Measurements from ENCODE around the gene TMPRSS2.

The TMPRSS2 gene

GRCh38 chr21:41447356-41447755, 60.6 kb downstream of the TMPRSS2 start:
- DNase-seq (ENCODE audit: low read depth) = no peak

DNA sequence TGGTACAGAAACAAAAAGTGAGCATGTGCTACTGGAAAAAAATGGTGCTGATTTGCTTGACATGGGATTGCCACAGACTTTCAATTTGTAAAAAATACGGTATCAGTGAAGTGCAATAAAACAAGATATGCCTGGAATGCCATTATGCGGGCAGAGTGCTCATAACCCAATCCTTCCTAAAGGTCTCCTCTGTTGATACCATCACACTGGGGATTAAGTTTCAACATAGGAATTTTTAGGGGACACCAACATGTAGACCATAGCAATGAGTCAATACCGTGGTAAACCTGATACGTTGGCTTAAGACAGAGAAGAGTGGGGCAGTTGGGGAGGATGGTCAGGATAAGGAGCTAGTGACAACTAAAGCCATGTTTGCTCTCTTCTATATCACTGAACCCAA, 61.4 kb downstream of the TMPRSS2 start:
- no peak for DNase-seq (ENCODE audit: low read depth)

- no peak for DNase-seq (ENCODE audit: low read depth)
Measured at GRCh38 chr21:41445465-41445862, 62.5 kb downstream of the TMPRSS2 start.

DNA sequence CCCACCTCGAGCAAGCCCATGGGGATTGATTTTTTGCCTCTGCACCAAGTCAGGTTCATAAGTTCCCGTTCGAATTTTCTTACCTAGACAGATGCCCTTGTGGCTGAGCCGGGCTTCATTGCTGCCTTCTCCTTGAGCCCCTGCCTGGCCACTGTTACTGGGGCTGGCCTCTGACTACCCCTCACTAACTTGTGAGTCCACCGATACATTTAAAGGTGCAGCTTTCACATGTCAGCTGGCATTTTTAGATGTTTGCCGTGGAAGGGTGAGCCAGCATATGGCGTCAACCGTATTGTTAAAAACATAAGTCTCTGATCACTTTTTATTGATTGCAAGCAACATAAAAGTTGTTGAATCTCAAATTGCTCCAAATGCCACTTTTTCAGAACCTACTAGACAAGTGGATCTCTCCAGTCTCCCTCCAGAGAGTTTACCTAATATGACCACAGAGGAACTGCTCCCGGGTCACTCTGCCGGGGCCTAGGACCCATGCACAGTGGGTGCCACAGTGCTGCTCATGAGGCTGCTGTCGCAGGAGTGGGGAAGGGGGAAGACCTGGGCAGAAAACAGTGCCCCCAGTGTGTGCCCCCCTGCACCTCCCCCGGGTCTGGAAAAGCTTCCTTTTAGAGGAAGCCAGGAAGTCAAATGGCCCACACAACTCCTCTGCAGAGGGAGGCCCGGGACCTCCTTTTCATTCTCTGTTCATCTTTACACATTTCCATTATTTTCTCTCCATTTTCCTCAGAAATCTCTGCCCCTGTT, 63.1 kb downstream of the TMPRSS2 start:
- no peak for DNase-seq (ENCODE audit: low read depth)

DNA sequence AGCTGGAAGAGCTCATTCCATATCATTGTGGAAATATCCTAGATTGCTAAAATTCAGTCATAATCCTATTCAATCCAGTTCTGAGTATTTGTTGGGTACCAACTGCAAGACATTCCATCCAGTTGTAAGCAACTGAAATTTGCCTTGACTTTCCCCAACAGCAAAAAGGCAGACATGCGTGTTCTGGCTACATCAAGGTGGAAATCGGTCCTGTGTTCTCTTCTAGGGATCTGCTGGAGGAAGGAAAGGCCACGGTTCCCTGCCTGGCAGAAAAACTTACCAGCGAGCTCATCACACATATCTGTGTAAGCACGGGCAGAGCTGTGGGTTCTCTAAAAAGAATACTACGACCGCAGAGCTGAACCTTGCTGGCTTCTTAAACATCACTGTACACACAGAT, 64.4 kb downstream of the TMPRSS2 start:
- no peak for DNase-seq (ENCODE audit: low read depth)

DNA sequence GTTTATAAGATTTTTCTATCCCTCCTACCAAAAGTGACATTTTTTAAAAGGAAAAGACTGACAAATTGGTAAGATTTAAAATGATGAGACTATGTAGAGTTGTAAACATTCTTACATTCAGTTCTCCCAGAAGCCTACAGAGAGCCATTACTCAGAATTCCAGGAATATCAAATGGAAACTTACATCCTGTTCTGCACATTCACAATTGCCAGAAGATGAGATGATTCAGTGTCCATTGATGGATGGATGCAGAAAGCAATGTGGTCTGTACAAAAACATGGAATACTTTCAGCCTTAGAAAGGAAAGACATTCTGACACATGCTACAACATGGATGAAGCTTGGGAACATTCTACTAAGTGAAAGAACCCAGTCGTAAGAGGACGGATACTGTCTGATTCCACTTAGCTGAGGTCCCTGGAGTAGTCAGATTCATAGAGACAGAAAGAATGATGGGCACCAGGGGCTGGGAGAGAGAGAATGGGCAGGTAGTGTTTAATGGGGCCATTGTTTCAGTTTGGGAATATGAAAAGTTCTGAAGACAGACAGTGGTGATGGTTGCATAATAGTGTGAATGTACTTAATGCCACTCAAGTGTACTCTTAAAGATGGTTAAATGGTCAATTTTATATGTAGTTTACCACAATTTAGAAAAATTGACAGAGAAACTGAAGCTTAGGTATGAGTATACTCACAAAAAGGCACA, 65.3 kb downstream of the TMPRSS2 start:
- DNase-seq (ENCODE audit: low read depth) = no peak

GRCh38 chr21:41441546-41441945, 66.4 kb downstream of the TMPRSS2 start:
- DNase-seq (ENCODE audit: low read depth) = no peak

DNA sequence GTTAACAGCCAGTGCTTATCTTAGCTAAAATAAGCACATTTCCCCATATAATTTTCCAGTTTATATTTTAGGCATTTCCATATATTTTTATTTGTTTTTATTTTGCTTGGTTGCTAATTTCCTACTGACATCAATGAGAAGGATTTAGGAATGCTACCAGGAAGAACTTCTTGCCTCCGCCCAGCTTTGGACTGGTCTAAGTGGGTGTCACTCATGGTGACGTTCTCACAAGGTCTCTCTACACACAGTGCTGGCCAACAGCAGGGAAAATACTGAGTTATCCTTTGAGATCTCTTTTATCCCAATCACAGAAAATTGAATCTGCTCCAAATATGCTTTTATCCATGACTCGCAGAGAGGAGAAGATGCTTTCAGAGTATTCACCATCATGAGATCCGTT, 68.7 kb downstream of the TMPRSS2 start:
- DNase-seq (ENCODE audit: low read depth) = no peak

GRCh38 chr21:41438425-41439113, 69.4 kb downstream of the TMPRSS2 start:
- DNase-seq (ENCODE audit: low read depth) = no peak

DNA sequence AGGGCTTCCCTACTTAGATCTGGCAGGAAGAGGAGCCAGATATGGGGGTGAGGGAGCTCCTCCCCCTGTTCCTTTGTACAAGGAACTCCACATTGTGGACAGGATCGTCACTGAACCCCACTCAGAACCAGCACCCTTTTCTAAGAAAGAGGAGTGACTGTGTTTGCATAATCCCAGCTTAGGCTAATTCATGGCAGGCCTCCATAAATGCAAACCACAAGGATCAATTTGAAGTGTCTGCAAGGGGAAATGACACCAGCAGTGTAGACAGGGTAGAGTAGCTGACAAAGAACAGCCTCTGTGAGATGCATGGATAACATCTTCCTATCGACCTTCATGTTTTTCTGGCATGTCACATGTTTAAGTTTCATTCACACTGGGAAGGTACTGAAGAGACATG, 70.2 kb downstream of the TMPRSS2 start:
- DNase-seq (ENCODE audit: low read depth) = no peak

DNA sequence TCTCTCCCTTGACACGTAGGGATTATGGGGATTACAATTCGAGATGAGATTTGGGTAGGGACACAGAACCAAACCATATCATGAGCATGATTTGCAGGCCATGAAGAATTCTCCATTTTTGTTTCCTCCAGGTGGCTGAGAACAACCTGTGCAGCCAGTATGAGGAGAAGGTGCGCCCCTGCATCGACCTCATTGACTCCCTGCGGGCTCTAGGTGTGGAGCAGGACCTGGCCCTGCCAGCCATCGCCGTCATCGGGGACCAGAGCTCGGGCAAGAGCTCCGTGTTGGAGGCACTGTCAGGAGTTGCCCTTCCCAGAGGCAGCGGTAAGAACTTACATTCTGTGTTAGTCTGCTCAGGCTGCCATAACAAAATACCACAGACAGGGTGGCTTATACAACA, 72.3 kb downstream of the TMPRSS2 start:
- no peak for DNase-seq (ENCODE audit: low read depth)

GRCh38 chr21:41433566-41433965, 74.4 kb downstream of the TMPRSS2 start:
- DNase-seq (ENCODE audit: low read depth) = no peak

DNA sequence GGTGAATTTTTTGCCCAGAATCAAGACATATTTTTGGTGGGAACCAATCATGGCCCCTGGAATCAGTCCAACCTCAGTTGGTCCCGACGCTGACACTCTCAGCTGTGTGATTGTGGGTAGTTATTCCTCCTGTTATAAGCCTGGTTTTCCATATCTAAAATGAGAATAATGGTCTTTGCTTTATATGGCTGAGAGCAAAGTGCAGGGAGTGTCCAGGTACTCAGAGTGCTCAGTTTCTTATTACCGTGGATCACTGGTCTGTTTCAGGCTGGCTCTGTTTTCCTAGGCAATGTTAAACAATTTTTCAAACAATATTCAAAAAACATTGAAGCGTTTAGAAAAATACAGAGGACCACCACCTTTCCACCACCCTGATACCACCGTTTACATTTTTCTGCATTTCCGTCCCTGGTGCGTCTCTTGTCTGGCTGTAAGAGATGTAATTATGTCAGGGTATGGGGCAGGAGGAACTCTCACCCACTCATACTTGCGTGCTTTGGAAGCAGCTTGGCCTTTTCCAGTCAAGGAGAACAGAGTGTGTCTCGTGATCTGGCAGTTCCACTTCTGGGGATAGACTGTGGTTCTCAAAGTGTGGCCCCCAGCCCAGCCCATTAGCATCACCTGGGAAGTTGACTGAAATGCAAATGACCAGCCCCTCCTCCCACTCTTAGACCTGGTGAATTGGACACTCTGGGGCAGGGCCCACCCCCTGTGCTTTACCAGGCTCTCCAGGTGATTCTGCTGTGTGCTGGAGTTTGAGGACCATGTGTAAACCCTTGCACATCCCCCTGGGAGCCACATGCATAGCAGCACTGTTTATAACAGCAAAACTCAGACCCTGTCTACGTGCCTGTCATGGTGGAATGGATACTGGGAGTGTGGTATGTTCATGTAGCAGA, 75.1 kb downstream of the TMPRSS2 start:
- no peak for DNase-seq (ENCODE audit: low read depth)

- DNase-seq (ENCODE audit: low read depth) = no peak
Measured at GRCh38 chr21:41431788-41432548, 76.0 kb downstream of the TMPRSS2 start.

- DNase-seq (ENCODE audit: low read depth) = no peak
Measured at GRCh38 chr21:41429925-41430491, 78.0 kb downstream of the TMPRSS2 start.

GRCh38 chr21:41429305-41429704, 78.7 kb downstream of the TMPRSS2 start:
- no peak for DNase-seq (ENCODE audit: low read depth)

- DNase-seq (ENCODE audit: low read depth) = no peak
Measured at GRCh38 chr21:41428847-41429246, 79.1 kb downstream of the TMPRSS2 start.

GRCh38 chr21:41428311-41428710, 79.6 kb downstream of the TMPRSS2 start:
- DNase-seq (ENCODE audit: low read depth) = no peak

DNA sequence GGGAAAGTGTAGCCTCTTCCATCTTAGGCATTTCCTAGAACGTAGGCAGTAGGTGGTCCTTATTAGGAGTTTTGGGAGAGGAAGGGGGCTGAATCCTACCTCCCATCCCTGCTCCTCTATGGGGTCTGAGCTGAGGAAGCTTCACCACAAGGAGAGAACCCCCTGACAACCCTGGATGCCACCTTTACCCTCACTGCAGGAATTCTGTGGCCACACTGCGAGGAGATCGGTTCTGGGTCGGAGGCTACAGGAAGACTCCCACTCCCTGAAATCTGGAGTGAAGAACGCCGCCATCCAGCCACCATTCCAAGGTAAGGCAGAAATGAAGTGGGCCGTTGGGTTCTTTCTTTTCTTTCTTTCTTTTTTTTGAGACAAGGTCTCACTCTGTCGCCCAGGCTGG, 80.4 kb downstream of the TMPRSS2 start:
- DNase-seq (ENCODE audit: low read depth) = no peak

GRCh38 chr21:41426676-41427404, 81.1 kb downstream of the TMPRSS2 start:
- DNase-seq (ENCODE audit: low read depth) = no peak

Measured in GM04504 (cell line).